HUES6 (cell line): ENCODE results near the gene ENAH.
"Not testable (repeated sequence)": the region's sequence is repeated elsewhere in the genome, so short reads cannot be mapped to it uniquely, and the experiment has no call there.

Experiments
- H3K27ac ChIP-seq: 2 replicates; pipeline ENCODE4 v1.7.0; 2013; ENCODE audit warnings: low read depth, mild to moderate bottlenecking, low read length, inconsistent platforms
- H3K27me3 ChIP-seq: 2 replicates; pipeline ENCODE4 v1.6.1; 2013; ENCODE audit warnings: low read length; ENCODE audit not compliant: control insufficient read depth, insufficient read depth
- H3K36me3 ChIP-seq: 2 replicates; pipeline ENCODE4 v1.6.1; 2013; ENCODE audit warnings: low read length; ENCODE audit not compliant: control insufficient read depth, insufficient read depth
- H3K4me1 ChIP-seq: 2 replicates; pipeline ENCODE4 v1.6.1; 2013; ENCODE audit warnings: low read length; ENCODE audit not compliant: control insufficient read depth, insufficient read depth
- H3K4me3 ChIP-seq: 2 replicates; pipeline ENCODE4 v1.5.1; 2013; ENCODE audit warnings: low read depth, low read length
- H3K9ac ChIP-seq: one replicate; pipeline ENCODE4 v1.6.1; 2013; ENCODE audit warnings: mild to moderate bottlenecking, low read length
- H3K9me3 ChIP-seq: 2 replicates; pipeline ENCODE4 v1.6.1; 2013; ENCODE audit warnings: low read depth, low read length; ENCODE audit not compliant: control insufficient read depth, insufficient read depth

ENAH gene

GRCh38 chr1:225644666-225645065 lies 8.3 kb downstream of the ENAH start:
- Histone ChIP-seq H3K27ac (no peak overlapping the region), H3K27me3 (no peaks in the 10 kb centered on the region), H3K9me3 (peaks cover under 1% of the 10 kb centered on the region; the same call in 1 of the 2 replicates), H3K4me1 (peaks cover 8% of the 10 kb centered on the region; the same call in 1 of the 2 replicates), H3K36me3 (peaks cover 50% of the 10 kb centered on the region), H3K4me3 (no peak overlapping the region), H3K9ac (no peak overlapping the region)

- H3K4me3 ChIP-seq: no peak overlapping the region
- H3K36me3 ChIP-seq: peaks cover 66% of the 10 kb centered on the region
- no peak overlapping the region for H3K27ac ChIP-seq
- no peaks in the 10 kb centered on the region for H3K27me3 ChIP-seq
- peaks cover 4% of the 10 kb centered on the region; the same call in 1 of the 2 replicates for H3K9me3 ChIP-seq
- no peak overlapping the region for H3K9ac ChIP-seq
- no peaks in the 10 kb centered on the region for H3K4me1 ChIP-seq
These were observed 10.7 kb downstream of the ENAH start for GRCh38 chr1:225642177-225642576.

GRCh38 chr1:225638853-225639252 lies 14.1 kb downstream of the ENAH start:
- Histone ChIP-seq H3K27me3 (no peaks in the 10 kb centered on the region), H3K9me3 (peaks cover 4% of the 10 kb centered on the region; the same call in 1 of the 2 replicates), H3K36me3 (peaks cover 60% of the 10 kb centered on the region)

GRCh38 chr1:225637651-225638199 lies 15.2 kb downstream of the ENAH start:
- Histone ChIP-seq H3K4me3 (no peak overlapping the region), H3K9ac (no peak overlapping the region), H3K4me1 (peaks cover 1% of the 10 kb centered on the region), H3K36me3 (peaks cover 51% of the 10 kb centered on the region), H3K9me3 (peaks cover 4% of the 10 kb centered on the region; the same call in 1 of the 2 replicates), H3K27ac (no peak overlapping the region), H3K27me3 (no peaks in the 10 kb centered on the region)

More at GRCh38 chr1:225638853-225639252, 14.1 kb downstream of the ENAH start:
- Histone ChIP-seq H3K27ac (no peak overlapping the region), H3K4me1 (no peaks in the 10 kb centered on the region), H3K9ac (no peak overlapping the region), H3K4me3 (no peak overlapping the region)

GRCh38 chr1:225636992-225637391 lies 15.9 kb downstream of the ENAH start:
- H3K4me1 ChIP-seq, H3K4me3 ChIP-seq, H3K27me3 ChIP-seq, H3K27ac ChIP-seq, H3K9me3 ChIP-seq, H3K9ac ChIP-seq: not testable (repeated sequence)
- H3K36me3 ChIP-seq: peaks cover 46% of the 10 kb centered on the region

GRCh38 chr1:225635649-225636048 lies 17.3 kb downstream of the ENAH start:
- Histone ChIP-seq H3K27me3 (no peaks in the 10 kb centered on the region), H3K4me1 (peaks cover 8% of the 10 kb centered on the region), H3K4me3 (no peak overlapping the region), H3K9me3 (peaks cover 4% of the 10 kb centered on the region; the same call in 1 of the 2 replicates), H3K9ac (no peak overlapping the region), H3K36me3 (peaks cover 36% of the 10 kb centered on the region), H3K27ac (no peak overlapping the region)

GRCh38 chr1:225632836-225633235 lies 20.1 kb downstream of the ENAH start:
- not testable (repeated sequence) for H3K27ac ChIP-seq, H3K27me3 ChIP-seq, H3K9me3 ChIP-seq, H3K4me3 ChIP-seq, H3K36me3 ChIP-seq, H3K9ac ChIP-seq
- peaks cover 13% of the 10 kb centered on the region for H3K4me1 ChIP-seq

- Histone ChIP-seq H3K9me3 (no peaks in the 10 kb centered on the region), H3K36me3 (peaks cover 3% of the 10 kb centered on the region), H3K4me1 (peaks cover 26% of the 10 kb centered on the region), H3K27ac (no peak overlapping the region), H3K9ac (no peak overlapping the region), H3K4me3 (no peak overlapping the region), H3K27me3 (no peaks in the 10 kb centered on the region)
These were observed 21.8 kb downstream of the ENAH start for GRCh38 chr1:225631021-225631663.

GRCh38 chr1:225629483-225629882 lies 23.4 kb downstream of the ENAH start:
- no peak overlapping the region for H3K9ac ChIP-seq

GRCh38 chr1:225628794-225629193 lies 24.1 kb downstream of the ENAH start:
- H3K27ac ChIP-seq, H3K9me3 ChIP-seq, H3K36me3 ChIP-seq, H3K9ac ChIP-seq, H3K4me3 ChIP-seq, H3K27me3 ChIP-seq: not testable (repeated sequence)
- H3K4me1 ChIP-seq: peaks cover 27% of the 10 kb centered on the region

More at GRCh38 chr1:225629483-225629882, 23.4 kb downstream of the ENAH start:
- Histone ChIP-seq H3K27me3 (no peaks in the 10 kb centered on the region), H3K4me1 (peaks cover 27% of the 10 kb centered on the region), H3K36me3 (peaks cover 6% of the 10 kb centered on the region), H3K9me3 (no peaks in the 10 kb centered on the region), H3K27ac (no peak overlapping the region), H3K4me3 (no peak overlapping the region)

GRCh38 chr1:225627304-225627947 lies 25.5 kb downstream of the ENAH start:
- Histone ChIP-seq H3K27me3 (no peaks in the 10 kb centered on the region), H3K27ac (no peak overlapping the region), H3K4me1 (peaks cover 22% of the 10 kb centered on the region), H3K9me3 (no peaks in the 10 kb centered on the region), H3K9ac (no peak overlapping the region), H3K4me3 (no peak overlapping the region), H3K36me3 (peaks cover 8% of the 10 kb centered on the region)
